Measurements from ENCODE around the gene NR1H4.
"Not testable (repeated sequence)": the region's sequence is repeated elsewhere in the genome, so short reads cannot be mapped to it uniquely, and the experiment has no call there.

NR1H4 gene

DNA sequence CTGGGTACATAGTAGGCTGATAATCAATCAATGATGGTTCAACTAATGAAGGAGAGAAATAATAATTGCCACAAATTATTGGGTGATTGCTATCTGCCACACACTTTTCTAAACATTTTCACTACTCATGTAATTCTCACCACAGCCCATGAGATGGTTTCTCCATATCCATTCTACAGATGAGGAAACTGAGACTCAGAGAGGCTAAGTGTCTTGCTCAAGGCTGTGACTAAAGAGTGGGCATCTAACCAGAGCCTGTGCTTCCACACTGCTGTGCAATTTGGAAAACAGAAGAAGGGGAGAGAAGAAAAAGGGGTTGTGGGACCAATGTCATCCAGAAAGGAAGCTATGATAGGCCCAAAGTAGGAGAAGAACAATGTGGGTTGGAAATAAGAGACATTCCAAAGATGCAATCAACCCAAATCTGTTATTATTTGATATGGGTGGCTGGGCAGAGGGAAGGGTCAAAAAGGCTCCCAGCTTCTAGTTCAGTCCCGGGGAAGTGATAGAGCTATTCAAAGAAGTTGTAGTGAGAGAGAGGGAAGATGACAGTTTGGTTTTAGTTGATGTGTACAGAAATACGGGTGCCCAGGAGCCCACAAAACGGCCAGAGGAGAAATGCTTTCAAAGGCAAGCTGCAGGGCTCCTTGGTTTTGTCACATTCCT lies 483 bp upstream of the NR1H4 start:
- DNase-seq (no peak), ATAC-seq (no peak)

DNA sequence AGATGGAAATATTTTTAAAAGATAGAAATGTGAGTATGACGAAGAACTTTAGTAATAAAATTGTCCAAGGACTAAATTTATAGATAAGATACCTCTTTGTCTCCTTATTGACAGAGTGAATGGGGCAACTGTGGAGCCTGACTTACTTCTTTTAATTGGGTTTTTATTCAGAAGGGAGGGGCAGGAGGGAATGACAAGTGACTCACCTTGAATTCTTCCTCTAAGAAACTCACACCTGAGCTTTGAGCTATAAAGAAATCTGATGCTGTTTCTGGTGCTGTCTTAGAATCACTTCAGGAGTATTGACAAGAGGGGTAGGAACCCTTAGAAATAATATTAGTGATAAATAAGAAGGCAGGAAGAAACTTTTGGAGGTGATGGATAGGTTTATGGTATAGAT lies 951 bp downstream of the NR1H4 start:
- ATAC-seq (no peak), DNase-seq (no peak)

DNA sequence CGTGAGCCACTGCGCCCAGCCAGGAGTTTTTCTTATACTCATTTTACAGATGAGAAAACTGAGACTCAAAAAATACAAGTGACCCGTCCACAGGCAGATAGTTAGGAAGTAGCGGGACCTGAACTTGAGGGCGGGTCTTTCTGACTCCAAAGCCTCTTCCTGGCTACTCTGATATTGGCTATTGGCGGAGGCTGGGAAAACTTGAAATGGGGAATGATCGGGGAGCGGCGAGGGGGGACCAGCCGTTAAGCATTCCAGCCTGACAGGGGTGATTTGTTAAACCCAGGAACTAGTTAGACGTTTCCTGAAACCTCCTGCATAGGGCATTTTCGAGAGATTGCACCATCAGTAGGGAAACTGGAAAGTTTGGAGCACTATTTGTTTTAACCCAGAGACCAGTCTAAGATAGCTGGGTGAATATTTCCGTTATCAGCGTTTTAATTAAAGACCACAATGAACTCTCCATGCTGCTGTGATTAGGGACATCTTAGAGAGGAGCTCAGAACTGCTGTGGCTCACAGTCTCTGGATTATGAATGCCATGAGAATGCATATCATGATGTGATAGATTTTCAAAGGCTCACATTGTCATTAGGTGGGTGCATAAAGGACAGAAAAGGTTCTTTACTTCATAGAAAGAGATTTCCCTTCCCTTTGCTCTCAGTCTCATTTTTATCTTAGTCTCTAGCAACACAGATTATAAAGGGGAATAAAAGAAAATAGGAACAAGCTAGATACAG lies 2.5 kb downstream of the NR1H4 start:
- no peak for DNase-seq
- ATAC-seq = no peak

DNA sequence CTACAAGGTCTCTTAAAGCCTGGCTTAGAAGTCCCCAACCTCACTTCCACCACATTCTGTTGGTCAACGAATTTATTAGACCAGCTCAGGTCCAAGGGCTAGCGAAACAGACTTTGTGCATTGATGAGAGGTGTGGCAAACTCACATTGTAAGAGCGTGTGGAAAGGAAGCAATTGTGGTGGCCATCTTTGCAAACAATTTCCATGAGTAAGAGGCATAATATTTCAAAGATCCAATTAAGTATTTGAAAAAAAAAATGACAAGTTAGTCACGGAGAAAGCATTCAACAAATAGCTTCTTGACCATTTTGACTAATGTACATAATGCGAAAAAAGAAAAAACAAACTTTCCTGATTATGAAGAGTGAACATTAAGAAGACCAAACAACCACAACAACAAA lies 7.4 kb downstream of the NR1H4 start:
- DNase-seq = no peak
- ATAC-seq = no peak

DNA sequence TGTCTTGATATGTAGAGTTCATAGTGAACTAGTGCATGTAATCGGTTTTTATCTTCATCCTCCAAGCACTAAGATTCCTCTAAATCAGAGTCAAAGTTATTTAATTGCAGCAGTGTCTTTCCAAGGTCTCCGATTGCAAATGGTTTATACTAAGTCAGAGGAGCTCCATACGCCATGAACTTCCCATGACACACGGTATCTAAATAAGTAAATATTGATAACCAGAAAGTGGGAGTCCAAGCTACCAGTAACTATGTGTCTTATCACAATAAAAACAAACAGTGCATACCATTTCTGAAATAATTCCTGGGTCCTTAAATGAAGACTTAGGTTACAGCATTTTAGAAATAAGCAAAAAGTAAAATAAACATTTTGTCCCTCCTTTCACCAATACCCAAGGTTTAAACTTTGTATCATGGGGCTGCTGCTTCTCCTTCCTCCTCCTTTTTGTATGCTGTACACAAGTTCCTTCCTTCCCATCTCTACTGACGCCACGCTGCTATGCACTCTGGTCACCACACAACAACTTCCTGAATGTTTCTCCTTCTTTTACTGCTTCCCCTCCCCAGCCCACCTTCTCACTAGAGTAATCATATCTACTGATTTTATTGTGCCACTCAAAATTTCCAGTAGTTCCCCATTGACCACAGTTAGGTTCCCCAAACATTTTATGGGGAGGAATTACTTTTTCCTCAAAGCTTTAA lies 10.7 kb downstream of the NR1H4 start:
- DNase-seq = no peak
- ATAC-seq = no peak

DNA sequence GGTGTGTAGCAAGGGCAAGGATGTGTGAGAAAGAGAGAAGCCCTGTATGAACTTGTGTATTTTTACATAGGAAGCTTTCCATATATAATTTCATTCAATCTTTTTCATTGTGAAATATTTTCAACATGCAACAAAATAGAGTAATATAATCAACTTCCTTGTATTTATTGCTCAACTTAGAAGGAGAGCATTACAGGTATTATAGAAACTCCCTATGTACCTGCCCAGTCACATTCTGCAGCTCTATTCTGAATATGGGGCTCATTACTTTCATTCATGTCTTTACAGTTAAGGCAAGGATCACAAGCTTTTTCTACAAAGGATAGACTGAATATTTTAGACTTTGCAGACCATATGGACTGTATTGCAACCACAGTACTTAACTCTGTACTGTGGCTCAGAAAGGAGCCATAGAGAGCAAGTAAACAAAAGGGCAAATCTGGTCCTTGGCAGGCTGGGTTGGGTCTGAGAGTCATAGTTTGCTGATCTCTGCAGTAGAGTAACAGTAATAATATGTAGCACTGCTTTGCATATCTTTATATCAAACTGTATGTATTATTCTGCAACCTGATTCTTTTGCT lies 11.3 kb downstream of the NR1H4 start:
- no peak for ATAC-seq
- no peak for DNase-seq

DNA sequence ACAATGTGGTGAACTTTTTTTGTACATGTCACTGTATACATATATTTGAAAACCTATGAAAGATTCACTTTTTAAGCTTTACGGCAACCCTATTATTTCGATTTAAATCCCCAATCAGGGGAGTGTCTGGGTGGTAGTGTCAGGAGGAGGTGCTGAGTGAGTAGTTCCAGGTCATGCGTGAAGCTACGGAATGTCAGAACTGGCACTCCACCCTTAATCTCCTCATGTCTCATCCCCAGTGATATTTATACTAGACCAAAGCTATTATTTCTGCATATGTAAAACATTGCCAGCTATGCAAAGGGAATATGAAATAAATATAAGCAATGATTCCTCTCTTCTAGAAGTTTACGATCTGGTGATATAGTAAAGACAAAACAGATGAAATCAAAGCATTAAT lies 12.3 kb downstream of the NR1H4 start:
- ATAC-seq = no peak

DNA sequence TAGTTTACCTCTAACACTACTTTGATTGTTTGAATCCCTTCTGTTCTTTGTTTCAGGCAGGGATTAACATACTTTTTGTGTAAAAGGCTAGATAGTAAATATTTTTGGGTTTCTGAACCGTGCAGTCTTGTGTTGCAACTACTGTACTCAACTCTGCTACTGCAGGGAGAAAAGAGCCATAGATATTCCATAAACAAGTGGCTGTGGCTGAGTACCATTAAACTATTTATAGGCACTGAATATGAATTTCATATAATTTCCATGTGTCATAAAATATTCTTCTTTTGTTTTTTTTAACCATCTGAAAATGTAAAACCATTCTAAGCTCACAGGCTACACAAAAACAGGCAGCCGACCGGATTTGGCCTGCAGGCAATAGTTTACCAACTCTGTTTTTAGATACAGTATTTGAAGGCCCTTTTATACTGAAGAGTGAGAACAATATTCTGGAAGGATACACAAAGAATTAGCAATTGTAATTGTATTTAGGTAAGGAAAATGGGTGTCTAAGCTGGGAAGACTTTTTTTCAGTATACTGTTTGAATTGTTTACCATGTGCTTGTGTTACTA lies 15.7 kb downstream of the NR1H4 start:
- ATAC-seq = no peak

More for the DNA sequence above, 12.3 kb downstream of the NR1H4 start:
- no peak for DNase-seq

DNA sequence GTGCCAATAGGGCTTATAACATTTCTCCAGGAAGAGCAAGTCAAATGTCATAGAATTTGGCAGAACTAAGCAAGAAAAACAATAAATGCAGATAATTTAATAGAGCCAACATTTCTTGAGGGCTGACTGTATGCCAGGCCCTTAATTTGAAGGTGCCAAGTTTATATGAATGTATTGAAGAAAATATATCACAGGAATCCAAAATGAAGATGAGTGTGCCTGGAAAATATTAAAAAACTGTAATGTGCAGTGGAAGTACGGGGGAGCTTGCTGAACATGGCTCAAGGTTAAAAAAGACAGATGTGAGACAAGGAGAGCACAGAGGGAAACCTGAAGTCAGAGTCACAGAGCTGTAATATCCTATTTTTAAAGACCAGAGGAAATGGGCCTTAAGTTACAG lies 16.4 kb downstream of the NR1H4 start:
- ATAC-seq (no peak), DNase-seq (no peak)

More for the DNA sequence above, 15.7 kb downstream of the NR1H4 start:
- no peak for DNase-seq

DNA sequence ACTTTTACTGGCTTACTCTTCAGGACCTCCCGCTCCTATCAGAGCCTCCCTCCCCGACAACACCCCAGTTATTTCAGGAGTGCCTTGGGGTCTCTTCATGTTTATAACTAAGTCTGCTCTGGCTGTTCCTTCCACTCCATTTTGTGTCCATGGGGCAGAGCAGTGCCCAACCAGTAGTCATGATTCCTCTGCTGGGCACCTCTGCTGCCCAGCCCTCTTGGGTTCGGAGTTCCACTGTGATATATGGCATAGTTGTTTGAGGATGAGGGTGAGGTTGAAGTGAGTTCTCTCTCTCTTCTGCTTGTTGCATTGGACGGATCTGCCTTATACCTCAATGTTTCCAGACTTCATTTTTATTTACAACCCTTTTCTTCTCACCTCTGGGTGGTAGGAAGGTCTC lies 17.4 kb downstream of the NR1H4 start:
- DNase-seq (no peak), ATAC-seq (no peak)

DNA sequence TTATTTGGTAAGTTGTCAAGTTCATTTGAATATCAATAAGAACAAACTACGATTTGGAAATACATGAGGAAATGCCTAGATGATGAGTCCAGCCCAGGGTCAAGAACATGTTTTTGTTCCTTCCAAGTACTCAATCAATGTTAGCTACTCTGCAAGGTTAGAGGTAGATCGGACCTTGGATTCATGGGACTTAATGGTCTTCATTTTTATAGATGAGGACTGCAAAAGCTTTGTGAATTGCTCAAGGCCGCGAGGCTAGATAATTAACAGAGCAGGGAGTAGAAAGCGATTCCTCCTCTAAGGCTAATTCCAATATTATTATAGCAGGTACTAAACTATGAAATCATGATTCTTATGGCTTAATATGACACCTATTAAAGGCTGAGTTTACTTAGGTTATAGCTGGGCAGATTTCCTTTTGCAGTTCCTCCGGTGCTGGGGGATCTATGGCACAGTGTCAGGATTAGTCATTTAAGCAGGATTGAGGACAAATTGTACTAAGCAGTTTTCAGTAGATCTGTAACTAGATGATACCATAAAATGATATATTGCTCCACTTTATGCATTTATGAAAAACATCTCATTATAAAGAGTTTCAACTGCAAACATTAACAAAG lies 19.8 kb downstream of the NR1H4 start:
- ATAC-seq = no peak

DNA sequence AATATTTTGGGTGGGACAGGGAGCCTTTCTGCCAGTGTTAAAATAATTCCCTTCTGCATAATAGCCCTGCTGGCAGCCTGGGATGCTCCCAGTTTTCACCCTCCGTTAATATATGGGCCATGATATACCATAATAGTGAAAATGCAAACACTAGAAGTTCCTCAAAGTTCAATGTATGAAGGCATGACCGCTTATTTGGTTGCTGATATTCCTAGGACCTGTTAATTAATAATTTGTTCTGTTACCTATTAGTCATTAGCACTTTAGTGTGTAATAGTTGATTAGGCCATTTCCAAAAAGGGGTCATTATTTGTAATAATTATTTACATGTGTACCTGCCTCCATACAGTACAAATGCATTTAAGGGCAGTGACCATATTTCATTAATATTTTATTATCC lies 20.4 kb downstream of the NR1H4 start:
- no peak for DNase-seq
- ATAC-seq = no peak

More for the DNA sequence above, 19.8 kb downstream of the NR1H4 start:
- no peak for DNase-seq

DNA sequence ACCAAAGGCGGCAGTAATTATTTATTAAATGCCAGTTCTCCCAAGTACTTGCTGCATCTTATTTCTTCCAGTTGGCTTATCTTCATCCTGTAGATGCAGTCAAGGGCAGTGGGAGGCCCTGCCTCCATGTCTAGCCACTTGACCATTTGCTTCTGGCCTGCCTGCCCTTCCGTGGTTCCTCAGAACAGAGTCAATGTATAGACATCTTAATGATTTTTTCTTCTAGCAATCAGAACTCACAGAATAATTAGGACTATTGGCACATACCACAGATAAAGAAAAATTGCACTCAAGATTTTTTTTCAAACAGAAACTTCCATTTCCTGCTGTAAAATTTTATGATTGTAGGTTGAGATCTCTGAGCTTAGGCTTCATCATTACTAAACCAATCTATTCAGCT lies 20.9 kb downstream of the NR1H4 start:
- DNase-seq = no peak
- ATAC-seq = no peak

DNA sequence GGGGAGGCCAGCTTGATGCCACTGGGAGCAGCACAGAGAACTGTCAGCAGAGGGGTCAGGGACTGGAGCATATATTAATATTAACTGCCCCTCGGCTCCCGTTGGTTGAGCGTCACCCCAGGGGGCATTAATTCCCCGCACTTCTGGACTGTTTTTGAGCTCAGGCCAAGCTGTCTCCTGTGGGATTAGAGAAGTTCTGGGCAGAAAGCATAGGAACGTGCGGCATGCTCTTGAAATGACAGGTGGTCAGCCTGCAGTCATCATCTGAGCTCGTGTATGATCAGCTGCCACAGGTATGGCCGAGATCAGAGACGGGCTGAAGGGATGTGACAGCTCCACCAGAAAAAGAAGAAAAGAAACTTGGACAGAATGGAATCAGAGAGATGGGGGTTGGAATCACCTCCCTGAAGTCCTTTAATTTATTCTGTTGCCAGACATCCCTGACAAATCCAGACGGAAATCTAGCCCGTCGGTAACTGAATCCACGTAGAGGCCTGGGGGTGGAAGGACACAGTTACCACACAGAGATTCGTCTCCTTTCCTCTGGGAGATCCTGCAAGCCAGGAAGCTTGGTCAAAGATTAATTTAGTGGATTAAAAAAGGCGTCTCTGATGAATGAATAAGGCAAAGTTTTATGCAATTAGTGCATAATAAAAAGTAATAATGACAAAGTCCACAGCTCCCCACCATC lies 23.6 kb downstream of the NR1H4 start:
- DNase-seq (no peak), ATAC-seq (no peak)

DNA sequence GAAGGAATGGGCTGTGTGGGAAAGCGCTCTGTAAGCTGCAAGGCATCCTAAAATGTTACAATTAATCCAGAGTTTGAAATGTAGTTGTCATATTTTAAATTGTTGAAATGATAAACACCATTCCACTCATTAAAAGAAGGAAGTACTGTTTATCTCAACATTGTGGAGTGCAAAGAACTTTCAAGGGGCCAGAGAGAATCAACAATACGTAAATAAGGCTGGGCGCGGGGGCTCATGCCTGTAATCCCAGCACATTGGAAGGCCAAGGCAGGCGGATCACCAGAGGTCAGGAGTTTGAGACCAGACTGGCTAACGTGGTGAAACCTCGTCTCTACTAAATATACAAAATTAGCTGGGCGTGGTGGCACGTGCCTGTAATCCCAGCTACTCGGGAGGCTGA lies 24.5 kb downstream of the NR1H4 start:
- no peak for DNase-seq
- ATAC-seq = no peak

DNA sequence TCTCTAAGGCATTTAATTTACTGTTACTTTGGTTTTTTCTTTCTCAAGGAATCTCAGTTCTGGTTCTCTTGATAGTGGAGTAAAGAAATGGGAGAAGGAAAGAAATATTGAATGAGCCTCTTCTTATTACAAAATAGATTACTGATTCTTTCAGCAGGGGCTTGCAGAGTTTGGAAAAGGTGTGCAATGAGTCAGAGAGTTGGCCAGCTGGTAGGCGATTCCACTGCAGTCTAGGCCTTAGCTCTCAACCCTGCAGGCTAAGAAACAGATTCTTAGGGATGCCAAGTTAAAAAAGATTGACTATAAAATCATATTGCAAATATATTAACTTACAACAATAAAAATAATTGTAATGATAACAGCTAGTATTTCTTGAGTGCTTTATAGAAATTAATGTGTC lies 25.8 kb downstream of the NR1H4 start:
- ATAC-seq = no peak
- DNase-seq = no peak

DNA sequence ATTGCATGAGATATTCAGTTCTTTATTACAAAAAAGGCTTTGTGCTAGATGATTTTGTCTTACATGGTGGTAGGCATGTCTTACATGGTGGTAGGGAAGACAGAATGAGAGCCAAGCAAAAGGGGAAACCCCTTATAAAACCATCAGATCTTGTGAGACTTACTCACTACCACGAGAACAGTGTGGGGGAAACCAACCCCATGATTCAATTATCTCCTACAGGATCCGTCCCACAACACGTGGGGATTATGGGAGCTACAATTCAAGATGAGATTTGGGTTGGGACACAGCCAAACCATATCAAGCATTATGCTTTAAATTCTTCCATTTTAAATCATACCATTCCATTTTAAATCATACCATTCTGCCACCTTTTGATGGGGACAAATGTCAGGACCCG lies 29.1 kb downstream of the NR1H4 start:
- not testable (repeated sequence) for DNase-seq, ATAC-seq

DNA sequence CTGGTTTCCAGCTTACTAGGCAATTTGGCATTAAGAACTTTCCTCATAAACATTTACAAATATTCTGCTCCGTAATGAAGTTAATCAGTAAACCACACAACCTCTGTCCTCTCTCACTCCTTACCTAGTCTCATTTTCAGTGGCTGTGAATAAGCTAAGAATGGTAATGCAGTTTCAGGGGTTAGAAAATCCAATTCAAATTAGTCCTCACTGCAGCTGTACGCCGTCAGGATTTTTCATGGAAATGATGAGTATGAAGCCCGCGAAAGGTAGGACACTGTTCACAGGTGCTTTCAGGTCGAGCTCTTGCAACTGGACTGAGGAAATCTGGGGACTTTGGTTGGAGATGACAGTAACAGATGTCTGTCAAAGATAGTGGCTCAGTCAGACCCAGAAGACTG lies 29.6 kb downstream of the NR1H4 start:
- no peak for DNase-seq
- ATAC-seq = no peak

DNA sequence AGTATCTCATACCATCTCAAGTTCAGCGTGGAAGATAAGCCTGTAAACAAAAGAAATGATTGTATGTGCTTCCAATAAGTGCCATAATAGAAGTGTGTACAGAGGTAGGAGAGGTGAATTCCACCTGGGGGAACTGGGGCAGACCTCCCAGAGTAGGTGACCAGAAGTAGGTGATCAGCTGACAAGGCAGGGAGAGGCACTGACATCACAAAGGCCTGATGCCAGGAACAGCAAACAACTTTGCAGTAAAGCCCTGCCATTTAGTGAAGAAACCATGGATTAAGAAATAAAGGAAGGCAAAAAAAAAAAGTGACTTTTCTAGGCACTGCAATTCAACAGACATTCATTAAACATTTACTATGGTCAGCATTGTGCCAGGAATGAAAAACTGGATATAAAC lies 31.1 kb downstream of the NR1H4 start:
- ATAC-seq (no peak), DNase-seq (no peak)

DNA sequence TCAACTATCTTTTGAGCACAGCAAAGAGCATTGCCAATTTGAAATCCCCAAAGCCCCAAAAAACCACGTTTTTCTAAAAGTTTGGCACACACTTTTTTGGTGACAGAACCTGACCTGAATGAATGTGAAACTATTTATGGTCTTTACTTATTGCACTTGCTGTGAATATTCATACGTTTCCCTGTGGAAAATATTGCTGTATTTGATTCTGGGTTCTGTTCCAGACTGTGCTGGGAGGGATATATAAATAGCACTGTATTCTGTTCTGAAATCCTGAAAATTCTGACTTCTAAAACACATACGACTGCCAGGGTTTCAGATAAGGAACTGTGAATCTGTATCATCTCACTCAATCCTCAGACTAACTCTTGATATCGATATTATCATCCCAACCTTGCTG lies 35.1 kb downstream of the NR1H4 start:
- DNase-seq = no peak
- ATAC-seq = no peak

DNA sequence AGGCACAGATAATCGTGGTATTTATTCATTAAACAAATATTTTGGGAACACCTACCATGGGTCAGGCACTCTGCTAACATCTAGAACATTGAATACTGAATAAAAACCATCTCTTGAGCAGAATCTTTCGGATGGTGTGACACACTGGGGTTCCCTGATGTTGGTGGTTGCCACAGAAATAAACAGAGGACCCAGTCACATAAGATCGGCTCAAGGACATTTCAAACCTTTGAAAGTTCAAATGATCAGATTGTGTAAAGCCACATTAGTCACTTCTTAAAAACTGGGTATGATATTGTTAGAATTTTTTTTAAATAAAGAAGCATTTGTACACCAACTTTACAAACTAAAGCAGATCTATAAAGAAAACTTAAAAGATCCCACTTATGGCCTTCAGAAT lies 39.0 kb downstream of the NR1H4 start:
- ATAC-seq (no peak), DNase-seq (no peak)

DNA sequence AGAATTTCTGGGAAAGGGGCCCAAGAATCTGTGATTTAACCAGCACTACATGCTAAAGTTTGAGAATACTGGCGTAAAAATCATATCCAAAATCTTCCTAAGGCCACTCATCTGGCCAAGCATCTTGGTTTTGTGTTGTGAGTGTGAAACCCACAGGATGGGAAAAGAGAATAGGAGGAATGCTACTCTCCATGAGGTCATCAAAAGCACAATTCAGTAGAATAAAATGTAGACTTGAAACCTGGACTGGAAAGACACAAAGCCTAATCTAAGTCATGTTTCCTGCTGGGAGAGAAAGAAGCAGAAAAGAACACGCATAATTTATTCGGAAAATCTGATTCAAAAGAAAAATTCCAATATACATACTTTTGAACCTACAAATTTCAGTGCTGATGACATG lies 42.3 kb downstream of the NR1H4 start:
- no peak for ATAC-seq
- DNase-seq = no peak

Data from stimulated activated naive CD8-positive, alpha-beta T cell treated with anti-CD3 and anti-CD28 coated beads, Interleukin-15, Interleukin-2, amounts not matched to agents 100 U/mL and 50 U/mL, for 24 hours (primary cell).